OCI-LY3 (cell line): ENCODE data around the gene DNAJC8.

Experiments
- H2AFZ ChIP-seq: fragments of 200-600, 300-600 bp; shearing (Covaris generic); 2 replicates; pipeline ENCODE4 v1.6.0; 2014; ENCODE audit warnings: antibody characterized with exemption, low read depth, low read length
- H3K27ac ChIP-seq: fragments of 200-600, 300-600 bp; sonication (generic); 2 replicates; pipeline ENCODE4 v1.5.1; 2014; ENCODE audit warnings: mild to moderate bottlenecking, low read length, moderate library complexity, mixed read lengths
- H3K27me3 ChIP-seq: fragments of 200-600, 300-600 bp; sonication (generic); 2 replicates; pipeline ENCODE4 v1.6.1; 2014; ENCODE audit warnings: low read depth, low read length, mixed read lengths
- H3K36me3 ChIP-seq: fragments of 200-600, 300-600 bp; sonication (generic); replicated peaks from 2 replicates; pipeline ENCODE3; 2014; ENCODE audit warnings: low read depth, low read length, mixed read lengths
- H3K4me1 ChIP-seq: fragments of 300-600, 200-600 bp; sonication (generic); 2 replicates; pipeline ENCODE4 v1.6.1; 2014; ENCODE audit warnings: low read length, mixed read lengths
- H3K4me2 ChIP-seq: fragments of 200-600, 300-600 bp; sonication (generic); 2 replicates; pipeline ENCODE4 v1.6.1; 2014; ENCODE audit warnings: low read length, mixed read lengths
- H3K4me3 ChIP-seq: fragments of 300-600, 200-600 bp; sonication (generic); 2 replicates; pipeline ENCODE4 v1.5.1; 2014; ENCODE audit warnings: antibody characterized with exemption, mild to moderate bottlenecking, low read length, moderate library complexity
- H3K79me2 ChIP-seq: fragments of 300-600, 200-600 bp; shearing (Covaris generic); 2 replicates; pipeline ENCODE4 v1.6.1; 2014; ENCODE audit warnings: mild to moderate bottlenecking, low read length, mixed read lengths
- H3K9ac ChIP-seq: fragments of 300-600, 200-600 bp; shearing (Covaris generic); 2 replicates; pipeline ENCODE4 v1.6.0; 2014; ENCODE audit warnings: mild to moderate bottlenecking, low read length, moderate library complexity
- H3K9me3 ChIP-seq: fragments of 200-600, 300-600 bp; shearing (Covaris generic); 2 replicates; pipeline ENCODE4 v1.6.1; 2014; ENCODE audit warnings: low read length, mixed read lengths; ENCODE audit not compliant: insufficient read depth
- H4K20me1 ChIP-seq: fragments of 200-600, 300-600 bp; sonication (generic); 2 replicates; pipeline ENCODE4 v1.6.1; 2016; ENCODE audit warnings: low read length, mixed read lengths; ENCODE audit not compliant: insufficient read depth
- CTCF ChIP-seq: fragments of 200-600, 300-600 bp; sonication (generic); IDR thresholded peaks from 2 replicates; pipeline ENCODE4 v1.5.1; 2014; ENCODE audit warnings: antibody characterized with exemption, low read length, low read depth
- EZH2phosphoT487 ChIP-seq: fragments of 200-600 bp; shearing (Covaris generic); IDR thresholded peaks from 2 replicates; pipeline ENCODE4 v1.6.1; 2018; ENCODE audit warnings: antibody characterized with exemption, mixed run types, low read depth

The DNAJC8 gene

GRCh38 chr1:28258628-28259251 is 25.9 kb upstream of the DNAJC8 start:
- H3K9ac ChIP-seq: peak overlapping the region; percentile 26; the same call in 1 of the 2 replicates
- H3K79me2 ChIP-seq: peaks cover 19% of the 10 kb centered on the region
- H3K4me2 ChIP-seq: peak overlapping the region; percentile 85
- H3K4me3 ChIP-seq: peak overlapping the region; percentile 73
- peaks cover 16% of the 10 kb centered on the region for H3K4me1 ChIP-seq
- peak overlapping the region; percentile 80 for H2AFZ ChIP-seq
- no peaks in the 10 kb centered on the region for H3K36me3 ChIP-seq
- H3K9me3 ChIP-seq: no peaks in the 10 kb centered on the region
- no peaks in the 10 kb centered on the region for H4K20me1 ChIP-seq
- TF ChIP-seq CTCF (no peak), EZH2phosphoT487 (no peak)
- H3K27me3 ChIP-seq: no peaks in the 10 kb centered on the region
- H3K27ac ChIP-seq: no peak overlapping the region

GRCh38 chr1:28257736-28258135 is 24.9 kb upstream of the DNAJC8 start:
- Histone ChIP-seq H3K27ac (no peak overlapping the region), H2AFZ (no peak overlapping the region), H3K79me2 (peaks cover 14% of the 10 kb centered on the region), H3K36me3 (no peaks in the 10 kb centered on the region), H3K4me3 (no peak overlapping the region), H3K9me3 (no peaks in the 10 kb centered on the region), H3K4me2 (no peak overlapping the region), H3K4me1 (peaks cover 16% of the 10 kb centered on the region), H3K9ac (no peak overlapping the region), H4K20me1 (no peaks in the 10 kb centered on the region), H3K27me3 (no peaks in the 10 kb centered on the region)
- TF ChIP-seq EZH2phosphoT487 (no peak), CTCF (no peak)

GRCh38 chr1:28256197-28256827 is 23.5 kb upstream of the DNAJC8 start:
- peaks cover 12% of the 10 kb centered on the region for H3K79me2 ChIP-seq
- H3K4me1 ChIP-seq: peaks cover 16% of the 10 kb centered on the region
- H2AFZ ChIP-seq: no peak overlapping the region
- no peaks in the 10 kb centered on the region for H3K36me3 ChIP-seq
- H3K27me3 ChIP-seq: no peaks in the 10 kb centered on the region
- no peak overlapping the region for H3K9ac ChIP-seq
- TF ChIP-seq CTCF (no peak), EZH2phosphoT487 (no peak)
- no peak overlapping the region for H3K4me2 ChIP-seq
- no peaks in the 10 kb centered on the region for H3K9me3 ChIP-seq
- no peak overlapping the region for H3K4me3 ChIP-seq
- no peaks in the 10 kb centered on the region for H4K20me1 ChIP-seq
- H3K27ac ChIP-seq: no peak overlapping the region

GRCh38 chr1:28249866-28250295 is 17.1 kb upstream of the DNAJC8 start:
- peak overlapping the region; percentile 30 for H3K27ac ChIP-seq
- no peaks in the 10 kb centered on the region for H3K9me3 ChIP-seq
- H4K20me1 ChIP-seq: no peaks in the 10 kb centered on the region
- peaks cover 34% of the 10 kb centered on the region for H3K4me1 ChIP-seq
- H3K4me2 ChIP-seq: peak overlapping the region; percentile 92
- no peaks in the 10 kb centered on the region for H3K79me2 ChIP-seq
- H2AFZ ChIP-seq: no peak overlapping the region
- H3K36me3 ChIP-seq: no peaks in the 10 kb centered on the region
- H3K9ac ChIP-seq: 0 out of 2 replicates have a peak overlapping the region, but pooled peaks have one; percentile 2
- H3K27me3 ChIP-seq: no peaks in the 10 kb centered on the region
- TF ChIP-seq CTCF (no peak), EZH2phosphoT487 (no peak)
- peak overlapping the region; percentile 77; the same call in 1 of the 2 replicates for H3K4me3 ChIP-seq
